SKM-1 treated with dmso at 0.1 percent for 144 hours (cell line): ENCODE measurements around the gene IZUMO1.
A peak's percentile ranks its signal among the peaks of the same experiment; 100 is the strongest.
"Not testable (repeated sequence)": the region's sequence is repeated elsewhere in the genome, so short reads cannot be mapped to it uniquely, and the experiment has no call there.

Source experiments
- DNase-seq: peaks from one replicate; lab custom pipeline; 2025; ENCODE audit not compliant: unreplicated experiment; lab: John Stamatoyannopoulos, UW

The IZUMO1 gene

DNA sequence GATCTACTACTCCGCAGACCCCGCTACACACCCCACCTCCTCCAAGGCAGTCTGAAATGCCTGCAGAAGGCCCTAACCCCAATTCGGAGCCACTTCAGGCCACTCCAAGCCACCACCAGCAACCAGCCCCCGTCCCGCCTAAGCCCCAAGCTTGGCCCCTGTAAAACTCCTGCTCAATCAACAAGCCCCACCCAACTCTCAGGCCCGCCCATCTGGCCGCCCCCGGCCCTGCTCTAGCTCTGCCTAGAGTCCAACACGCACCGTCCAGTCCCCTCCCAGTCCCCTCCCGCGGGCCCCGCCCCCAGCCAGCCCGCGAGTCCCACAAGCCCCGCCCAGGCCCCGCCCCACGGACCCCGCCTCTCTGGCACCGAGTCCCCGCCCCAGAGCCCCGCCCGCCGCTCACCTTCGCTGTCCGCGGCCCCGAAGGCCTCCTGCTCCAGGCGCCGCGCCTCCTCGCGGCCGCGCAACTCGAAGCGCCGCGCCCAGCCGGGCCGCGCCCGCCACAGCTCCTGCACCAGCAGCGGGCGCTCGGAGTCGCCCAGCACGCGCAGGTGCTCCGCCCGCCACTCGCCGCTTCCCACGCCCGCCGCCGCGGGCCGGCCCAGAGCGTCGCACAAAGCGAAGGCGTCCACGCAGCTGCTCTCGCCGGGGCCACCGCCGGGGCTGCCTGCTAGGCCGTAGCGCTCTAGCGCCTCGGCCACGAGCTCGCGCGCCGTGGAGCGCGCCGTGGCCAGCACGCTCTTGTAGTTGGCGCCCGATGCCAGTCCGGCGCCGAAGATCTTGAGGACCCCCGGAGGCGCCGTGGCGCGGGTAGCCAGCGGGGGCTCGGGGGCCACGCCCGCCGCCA, 7.9 kb downstream of the IZUMO1 start:
- DNase-seq = peak; percentile 53

DNA sequence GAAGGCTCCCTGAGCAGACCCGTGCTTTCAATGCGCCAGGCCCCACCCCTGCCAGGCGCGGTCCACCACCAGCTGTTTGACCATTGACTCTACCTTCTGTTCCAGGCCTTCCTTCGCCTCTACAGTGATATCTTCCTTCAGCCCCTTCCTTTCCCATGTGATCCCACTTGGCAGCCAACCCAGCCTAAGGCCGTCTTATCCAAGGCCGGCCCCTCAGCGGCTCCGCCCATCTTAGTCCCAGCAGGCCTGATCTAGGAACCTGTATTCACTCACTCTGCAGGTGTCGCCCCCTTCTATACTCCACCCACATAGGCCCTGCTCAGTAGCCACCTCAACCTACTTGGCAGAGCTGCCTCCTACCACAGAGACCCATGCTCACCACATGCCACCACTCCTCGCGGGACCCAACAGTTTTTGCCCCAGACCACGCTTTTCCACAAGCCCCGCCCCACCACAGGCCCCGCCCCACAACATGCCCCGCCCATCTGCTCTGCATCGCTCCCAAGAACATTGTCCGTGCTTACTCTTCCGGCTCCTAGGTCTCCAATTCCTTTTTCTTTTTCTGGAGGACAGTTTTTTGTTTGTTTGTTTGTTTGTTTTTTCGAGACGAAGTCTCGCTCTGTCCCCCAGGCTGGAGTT, 9.2 kb downstream of the IZUMO1 start:
- DNase-seq = no peak

GRCh38 chr19:48735031-48735615, 11.6 kb downstream of the IZUMO1 start:
- no peak for DNase-seq

GRCh38 chr19:48734625-48735024, 12.1 kb downstream of the IZUMO1 start:
- no peak for DNase-seq

GRCh38 chr19:48731452-48731851, 15.3 kb downstream of the IZUMO1 start:
- no peak for DNase-seq

- DNase-seq = no peak
These were observed 17.6 kb downstream of the IZUMO1 start for GRCh38 chr19:48728911-48729664.

DNA sequence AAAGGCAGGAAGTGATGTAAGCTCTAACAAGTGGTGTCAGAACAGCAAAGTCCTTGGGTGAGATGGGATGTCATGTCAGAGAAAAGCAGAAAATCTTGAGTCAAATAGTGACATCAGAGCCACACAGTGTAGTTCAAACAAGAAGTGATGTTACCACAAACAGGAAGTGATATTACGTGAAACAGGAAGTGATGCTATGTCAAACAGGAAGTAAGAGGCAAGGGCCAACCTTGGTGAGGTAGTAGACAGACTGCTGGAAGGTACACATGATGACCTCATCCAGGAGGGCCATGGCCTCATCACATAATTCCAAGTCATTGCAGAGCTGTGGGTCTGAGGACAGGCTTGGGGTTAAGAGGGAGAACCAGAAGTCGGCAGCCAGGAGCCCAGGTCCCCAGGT, 20.2 kb downstream of the IZUMO1 start:
- DNase-seq = peak; percentile 58

DNA sequence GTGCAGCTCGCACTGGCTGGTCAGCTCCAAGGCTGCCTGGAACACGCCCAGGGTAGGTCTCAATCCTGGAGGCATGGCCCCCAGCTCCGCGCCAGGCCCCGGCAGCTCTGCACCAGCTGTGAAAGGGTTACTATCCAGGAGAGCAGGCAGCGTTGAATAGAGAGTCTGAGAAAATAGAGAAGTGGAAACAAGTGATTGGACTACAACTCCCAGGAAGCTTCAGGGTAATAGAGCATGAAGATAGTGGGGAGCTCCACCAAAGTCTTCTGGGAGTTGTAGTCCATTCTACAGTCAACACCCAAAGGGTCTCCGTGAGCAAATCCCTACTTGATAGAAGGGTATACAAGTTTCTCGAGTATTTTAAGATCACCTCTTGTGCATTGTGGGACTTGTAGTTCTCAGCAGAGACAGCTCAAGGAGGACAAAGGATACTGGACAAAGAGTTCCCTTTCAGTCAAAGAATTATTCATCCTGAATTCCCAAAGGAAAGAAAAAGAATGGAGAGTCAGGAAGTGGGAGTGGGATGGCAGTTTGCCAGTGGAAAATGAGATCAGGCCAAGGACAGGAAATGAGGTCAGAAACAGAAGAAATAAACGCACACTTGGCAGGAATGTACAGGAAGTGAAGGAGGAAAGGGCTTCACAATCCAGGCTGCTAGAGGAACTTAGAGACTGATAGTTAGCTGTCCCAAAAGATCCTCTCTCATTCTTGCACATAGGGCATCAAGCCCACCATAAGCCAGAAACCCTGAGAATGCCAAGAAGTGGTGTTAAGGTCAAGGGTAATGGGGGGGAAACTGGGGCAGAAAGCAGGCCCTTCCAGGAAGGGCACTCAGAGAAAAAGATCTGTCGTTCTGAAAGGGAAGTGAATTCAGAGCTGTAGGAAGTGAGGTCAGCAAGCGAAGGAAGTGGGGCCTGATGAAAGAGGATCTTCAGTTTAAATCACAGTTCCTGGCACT, 21.6 kb downstream of the IZUMO1 start:
- peak; percentile 67 for DNase-seq

DNA sequence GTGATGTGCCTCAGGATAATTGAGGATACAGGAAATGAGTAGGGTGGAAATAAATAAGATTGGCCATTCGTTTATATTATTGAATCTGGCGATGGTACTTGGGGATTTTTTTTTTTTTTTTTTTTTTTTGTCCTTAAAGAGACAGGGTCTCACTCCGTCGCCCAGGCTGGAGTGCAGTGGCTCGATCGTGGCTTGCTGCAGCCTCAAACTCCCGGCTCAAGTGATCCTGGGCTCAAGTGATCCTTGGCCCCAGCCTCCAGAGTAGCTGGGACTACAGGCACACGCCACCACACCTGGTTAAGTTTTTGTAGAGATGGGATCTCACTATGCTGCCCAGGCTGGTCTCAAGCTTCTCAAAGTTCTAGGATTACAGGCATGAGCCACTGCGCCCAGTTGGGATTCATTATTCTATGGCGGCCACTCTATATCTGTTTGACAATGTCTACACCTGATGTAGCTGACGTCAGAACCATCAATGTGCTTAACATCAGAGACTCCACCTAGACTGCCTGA, 24.5 kb downstream of the IZUMO1 start:
- no peak for DNase-seq

GRCh38 chr19:48720613-48721296, 26.0 kb downstream of the IZUMO1 start:
- peak; percentile 70 for DNase-seq

DNA sequence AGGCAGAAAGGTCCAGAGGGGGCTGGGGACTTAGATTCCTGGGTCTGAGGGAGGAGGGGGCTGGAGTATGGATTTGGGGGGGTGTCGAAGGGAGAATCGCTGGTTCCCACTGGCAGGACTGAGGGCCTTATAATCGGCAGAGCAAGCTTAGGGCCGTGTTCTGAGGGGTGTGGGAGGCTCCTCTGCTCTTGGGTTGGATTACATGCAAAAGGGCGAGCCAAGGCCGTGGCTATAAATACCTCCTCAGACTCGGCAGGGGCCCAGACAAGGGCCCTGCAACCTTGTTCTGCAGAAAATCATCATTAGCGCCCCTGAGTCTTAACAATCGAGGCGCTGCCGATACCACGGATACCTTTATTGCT, 26.5 kb downstream of the IZUMO1 start:
- DNase-seq = no peak

GRCh38 chr19:48719263-48720171, 27.2 kb downstream of the IZUMO1 start, which contains the start of gene MAMSTR:
MAMSTR (minus strand) TSS chr19:48719725; CDS start chr19:48719031, 694 bp downstream.
- no peak for DNase-seq

DNA sequence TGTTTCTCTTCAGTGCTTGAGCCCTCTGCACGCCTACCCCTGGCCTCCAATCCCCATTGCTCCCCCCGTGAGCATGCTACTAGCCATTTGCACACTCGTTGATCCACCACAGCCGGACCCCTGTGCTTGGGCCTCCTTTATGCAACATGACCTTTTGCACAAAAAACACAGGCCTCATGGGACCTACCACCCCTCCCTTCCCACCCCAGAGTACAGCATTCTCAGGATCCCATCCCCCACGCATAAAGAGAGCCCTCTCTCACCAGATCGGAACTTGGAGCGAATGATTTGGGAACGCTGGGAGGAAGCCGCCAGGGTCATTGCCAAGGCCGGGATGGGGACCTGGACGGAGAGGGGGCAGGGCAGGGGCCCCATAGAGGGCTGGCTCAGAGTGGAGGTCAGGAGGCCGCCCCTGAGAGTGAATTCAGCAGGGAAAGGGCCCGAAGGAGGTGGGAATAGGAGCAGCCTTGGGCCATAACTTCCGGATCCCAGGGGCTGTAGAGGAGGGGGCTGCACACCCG, 27.9 kb downstream of the IZUMO1 start:
- no peak for DNase-seq

DNA sequence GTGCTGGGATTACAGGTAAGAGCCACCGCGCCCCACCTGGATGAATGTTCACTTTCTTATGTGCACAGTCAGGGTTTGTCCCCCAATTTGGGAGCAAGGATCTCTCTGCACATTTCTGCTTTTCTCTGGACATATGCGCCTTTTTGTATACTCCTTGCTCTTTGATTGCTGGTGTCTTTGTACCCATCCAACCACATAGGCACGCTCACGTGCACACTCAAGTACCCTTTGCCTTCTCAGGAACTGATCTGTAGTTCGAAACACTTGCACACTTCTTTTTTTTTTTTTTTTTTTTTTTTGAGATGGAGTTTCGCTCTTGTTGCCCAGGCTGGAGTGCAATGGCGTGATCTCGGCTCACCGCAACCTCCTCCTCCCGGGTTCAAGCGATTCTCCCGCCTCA, 28.6 kb downstream of the IZUMO1 start:
- DNase-seq = not testable (repeated sequence)

DNA sequence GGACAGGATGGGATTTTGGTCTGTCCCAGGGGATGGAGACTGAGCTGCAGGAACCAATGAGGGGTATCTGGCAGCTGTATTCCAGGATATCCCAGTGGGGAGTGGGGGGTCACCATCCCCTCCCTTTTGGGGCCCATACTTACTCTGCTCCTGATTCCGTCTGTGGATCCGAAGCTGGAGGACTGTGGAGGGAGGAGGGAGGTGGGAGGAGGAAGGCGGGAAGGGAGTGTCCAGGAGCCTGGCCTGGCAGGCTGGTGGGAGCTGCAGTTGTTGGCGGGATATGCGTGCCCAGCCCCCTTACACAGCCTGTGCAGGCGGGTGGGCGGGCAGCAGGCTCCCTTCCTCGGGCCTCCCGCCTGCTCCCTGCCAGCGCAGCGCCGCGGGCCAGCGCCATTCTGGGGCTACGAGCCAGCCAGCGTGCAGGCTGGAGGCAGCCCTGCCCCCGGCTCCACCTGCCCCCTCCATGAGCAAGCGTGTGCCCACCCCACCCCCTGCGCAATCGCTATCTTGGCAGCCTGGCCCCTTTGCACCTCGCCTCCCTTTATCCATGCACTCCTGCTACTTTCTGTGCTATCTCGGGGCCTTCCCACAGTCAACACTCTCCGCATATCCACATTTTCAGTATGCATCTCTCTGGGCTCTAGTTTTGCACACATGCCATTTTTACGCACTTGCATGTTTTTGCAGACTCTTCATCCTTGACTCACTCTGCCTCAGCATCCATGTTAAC, 30.0 kb downstream of the IZUMO1 start:
- DNase-seq = no peak

- DNase-seq = no peak
These were observed 31.0 kb downstream of the IZUMO1 start for GRCh38 chr19:48715681-48716171.
